ENCODE results near the gene MTHFD1L. TPM values are rescaled to one million over a fixed set of nuclear protein-coding genes. Genes with fewer than 3 reads are reported as not detected.

The MTHFD1L gene
- total and polyA plus RNA-seq, 11 donors, result 1.1 to 13.2 (median 4.2) TPM

GRCh38 chr6:150877928-150878327 is 12.4 kb downstream of the MTHFD1L start:
- DNase-seq (no peak), ATAC-seq (no peak)
- Histone ChIP-seq H3K9me3 (no peaks in the 10 kb centered on the region), H3K27me3 (no peaks in the 10 kb centered on the region), H3K27ac (no peak overlapping the region), H3K36me3 (peaks cover 0 to 3% (median 0%) of the 10 kb centered on the region in 9 donors), H3K4me3 (no peak overlapping the region), H3K4me1 (peaks cover 0 to 30% (median 17%) of the 10 kb centered on the region in 12 donors)
- WGBS, 4 donors, result 92 to 97% (median 95%) methylated on average over 8 of the region's 8 CpGs
- intact Hi-C loops (cut with DNase I), result loop anchor here in 2 of 10 donors (5.0 kb wide), 2 partner anchors 61 to 461 kb away; no protein-coding TSS in a partner anchor
- TF ChIP-seq POLR2A (IDR thresholded peaks at IDR 0.05), result no peak

GRCh38 chr6:150878347-150879213 is 13.1 kb downstream of the MTHFD1L start:
- no peak overlapping the region for H3K27ac ChIP-seq
- peaks cover 0 to 32% (median 19%) of the 10 kb centered on the region in 12 donors for H3K4me1 ChIP-seq
- intact Hi-C loops (cut with DNase I), result loop anchor here in 2 of 10 donors (5.0 kb wide), 2 partner anchors 61 to 461 kb away; no protein-coding TSS in a partner anchor

GRCh38 chr6:150880336-150880735 is 14.8 kb downstream of the MTHFD1L start:
- intact Hi-C loops (cut with DNase I), result no loop called here
- H3K27ac ChIP-seq, result no peak overlapping the region

More at GRCh38 chr6:150878347-150879213, 13.1 kb downstream of the MTHFD1L start:
- no peaks in the 10 kb centered on the region for H3K9me3 ChIP-seq
- WGBS, 4 donors, result 85 to 89% (median 87%) methylated on average over 9 of the region's 9 CpGs
- ATAC-seq (no peak), DNase-seq (no peak)
- no peak overlapping the region for H3K4me3 ChIP-seq
- TF ChIP-seq POLR2A (IDR thresholded peaks at IDR 0.05), result no peak
- no peak for TF ChIP-seq CTCF (IDR thresholded peaks at IDR 0.05)
- H3K36me3 ChIP-seq, result peaks cover 0 to 3% (median 0%) of the 10 kb centered on the region in 9 donors
- H3K27me3 ChIP-seq, result no peaks in the 10 kb centered on the region

GRCh38 chr6:150881911-150882481 is 16.5 kb downstream of the MTHFD1L start:
- WGBS, 4 donors, result 0 to 13% (median 3%) methylated on average over 3 of the region's 3 CpGs
- TF ChIP-seq POLR2A (IDR thresholded peaks at IDR 0.05), result no peak
- TF ChIP-seq CTCF (IDR thresholded peaks at IDR 0.05), result no peak
- H3K4me1 ChIP-seq, result peaks cover 0 to 21% (median 16%) of the 10 kb centered on the region in 12 donors
- no peaks in the 10 kb centered on the region for H3K9me3 ChIP-seq
- H3K27ac ChIP-seq, result peak overlapping the region; percentile 34 to 79 (median 69)
- H3K4me3 ChIP-seq, result no peak overlapping the region
- ATAC-seq (peak; percentile 89 to 96 (median 95)), DNase-seq (peak in 4 of 5 donors; percentile 58 to 71 (median 67))
- peaks cover 0 to 9% (median 0%) of the 10 kb centered on the region in 9 donors for H3K36me3 ChIP-seq
- H3K27me3 ChIP-seq, result no peaks in the 10 kb centered on the region
- intact Hi-C loops (cut with DNase I), result no loop called here

More at GRCh38 chr6:150880336-150880735, 14.8 kb downstream of the MTHFD1L start:
- H3K4me3 ChIP-seq, result no peak overlapping the region
- 88 to 94% (median 90%) methylated on average over 3 of the region's 3 CpGs for WGBS, 4 donors
- DNase-seq (no peak), ATAC-seq (no peak)
- H3K9me3 ChIP-seq, result no peaks in the 10 kb centered on the region
- TF ChIP-seq CTCF (IDR thresholded peaks at IDR 0.05), result no peak
- TF ChIP-seq POLR2A (IDR thresholded peaks at IDR 0.05), result no peak
- H3K27me3 ChIP-seq, result no peaks in the 10 kb centered on the region
- H3K36me3 ChIP-seq, result peaks cover 0 to 3% (median 0%) of the 10 kb centered on the region in 9 donors
- H3K4me1 ChIP-seq, result peaks cover 0 to 32% (median 19%) of the 10 kb centered on the region in 12 donors
